ENCODE measurements around the gene MUC5AC.

Gene MUC5AC

GRCh38 chr11:1222491-1223345, 65.0 kb downstream of the MUC5AC start, which contains the start of gene MUC5B:
Gene MUC5B (plus strand): TSS chr11:1223066. CDS start chr11:1223124, 58 bp downstream.
- in situ Hi-C loops (cut with MboI; ENCODE audit: low sequenced_read_pairs) = no loop called here

- in situ Hi-C loops (cut with MboI; ENCODE audit: low sequenced_read_pairs) = no loop called here
Measured at GRCh38 chr11:1223346-1224110, 65.8 kb downstream of the MUC5AC start.

GRCh38 chr11:1224111-1224490, 66.3 kb downstream of the MUC5AC start:
- in situ Hi-C loops (cut with MboI; ENCODE audit: low sequenced_read_pairs) = no loop called here

- in situ Hi-C loops (cut with MboI; ENCODE audit: low sequenced_read_pairs) = no loop called here
Measured at GRCh38 chr11:1224491-1225385, 67.0 kb downstream of the MUC5AC start.

- in situ Hi-C loops (cut with MboI; ENCODE audit: low sequenced_read_pairs) = no loop called here
Measured at GRCh38 chr11:1225386-1226225, 67.9 kb downstream of the MUC5AC start.

- in situ Hi-C loops (cut with MboI; ENCODE audit: low sequenced_read_pairs) = no loop called here
Measured at GRCh38 chr11:1226226-1226985, 68.7 kb downstream of the MUC5AC start.

GRCh38 chr11:1226986-1227550, 69.3 kb downstream of the MUC5AC start:
- in situ Hi-C loops (cut with MboI; ENCODE audit: low sequenced_read_pairs) = no loop called here

GRCh38 chr11:1227551-1228100, 69.9 kb downstream of the MUC5AC start:
- in situ Hi-C loops (cut with MboI; ENCODE audit: low sequenced_read_pairs) = no loop called here

- in situ Hi-C loops (cut with MboI; ENCODE audit: low sequenced_read_pairs) = no loop called here
Measured at GRCh38 chr11:1228101-1228821, 70.5 kb downstream of the MUC5AC start.

GRCh38 chr11:1228921-1229451, 71.2 kb downstream of the MUC5AC start:
- in situ Hi-C loops (cut with MboI; ENCODE audit: low sequenced_read_pairs) = no loop called here

GRCh38 chr11:1229471-1230120, 71.8 kb downstream of the MUC5AC start:
- in situ Hi-C loops (cut with MboI; ENCODE audit: low sequenced_read_pairs) = no loop called here

- in situ Hi-C loops (cut with MboI; ENCODE audit: low sequenced_read_pairs) = no loop called here
Measured at GRCh38 chr11:1230121-1230455, 72.3 kb downstream of the MUC5AC start.

- in situ Hi-C loops (cut with MboI; ENCODE audit: low sequenced_read_pairs) = no loop called here
Measured at GRCh38 chr11:1230456-1231395, 73.0 kb downstream of the MUC5AC start.

- in situ Hi-C loops (cut with MboI; ENCODE audit: low sequenced_read_pairs) = no loop called here
Measured at GRCh38 chr11:1231396-1232020, 73.8 kb downstream of the MUC5AC start.

- in situ Hi-C loops (cut with MboI; ENCODE audit: low sequenced_read_pairs) = no loop called here
Measured at GRCh38 chr11:1232021-1232882, 74.5 kb downstream of the MUC5AC start.

All from HL-60/S4 treated with phorbol 12-myristate 13-acetate at 8.2 ng/mL for 4 days and 3 days (cell line).